Ovary (tissue), 9 donors: ENCODE measurements around the gene VASH2. TPM values are rescaled to one million over a fixed set of nuclear protein-coding genes. Genes with fewer than 3 reads are reported as not detected.

Source experiments
- DNase-seq, 5 donors: peaks; one replicate each; pipeline ENCODE4 v3.0.0-alpha.2; 2019 to 2020
- H3K27ac ChIP-seq, 2 donors: fragments of 200-600 bp; one replicate each; pipeline versions ENCODE4 v1.5.1 to v1.8.0; 2019 to 2022
- H3K27me3 ChIP-seq: fragments of 200-600 bp; one replicate; pipeline ENCODE4 v1.8.0; 2022
- H3K36me3 ChIP-seq: fragments of 200-600 bp; sonication (generic); one replicate; pipeline ENCODE4 v1.5.1; 2019
- H3K4me1 ChIP-seq: one replicate; pipeline ENCODE4 v1.8.1; 2013; ENCODE audit warnings: mild to moderate bottlenecking, moderate library complexity; ENCODE audit not compliant: insufficient read depth
- H3K4me3 ChIP-seq: fragments of 200-600 bp; sonication (generic); one replicate; pipeline ENCODE4 v1.5.1; 2017
- H3K9me3 ChIP-seq, 2 donors: fragments of 200-600 bp in 1 of 2; sonication (generic) in 1 of 2; one replicate each; pipeline versions ENCODE4 v1.5.1 to v1.8.1; 2013 to 2019; ENCODE audit warnings: mild to moderate bottlenecking in 1 of 2, moderate library complexity in 1 of 2
- CTCF ChIP-seq, 3 donors: fragments of 450-650 bp in 2 of 3; fragments of 200-600 bp in 1 of 3; IDR thresholded peaks; one replicate each; pipeline versions ENCODE4 v1.5.1 to v1.8.0; 2016 to 2022; ENCODE audit warnings: antibody characterized with exemption in 3 of 3, mild to moderate bottlenecking in 1 of 3
- EP300 ChIP-seq: sonication (generic); formaldehyde crosslinking; IDR thresholded peaks from one replicate; pipeline ENCODE4 v1.6.1; 2017; ENCODE audit warnings: antibody characterized with exemption
- POLR2A ChIP-seq: fragments of 450-650 bp; IDR thresholded peaks from one replicate; pipeline ENCODE4 v1.6.1; 2017; ENCODE audit warnings: antibody characterized with exemption, mild to moderate bottlenecking, moderate library complexity
- WGBS, 3 donors: extraction: QIAGEN DNeasy Blood & Tissue Kit in 1 of 3; methylation state at CpG; one replicate each; pipeline versions ENCODE4 v1.1.5 to v1.1.7; 2013 to 2017; 5-methylcytosine and 5-hydroxymethylcytosine counted together
- intact Hi-C, 4 donors: fragments of 100-400 bp; cut with DNase I; formaldehyde crosslinking; loops; one replicate each; pipeline versions ENCODE4 v1.11.0 to v1.15.1; 2022 to 2023
- polyA plus RNA-seq, 2 donors: library from polyadenylated mRNA; stranded (reverse); fragments of 200-250 nt in 1 of 2; fragments of 350-450 nt in 1 of 2; fragmentation: Illumina TruSeq in 1 of 2; extraction: RNeasy Lipid Tissue Mini Kit (QIAGEN cat#74804) in 1 of 2; gene quantifications; one replicate each; pipeline ENCODE4 v1.2.3, GENCODE V29; 2013 to 2014
- total RNA-seq, 7 donors: library from RNA; depleted of rRNA in 2 of 7; stranded (reverse); fragments of >200 nt in 2 of 7; fragmentation: NEBNext Ultra II Directional in 3 of 7; extraction: Animal tissue kit (Norgen Biotek cat#: 25700) in 3 of 7; gene quantifications; one replicate each; pipeline versions ENCODE4 v1.1.0 to v1.2.4, GENCODE V29; 2016 to 2023
- donor health status: DM: no; HTN: no; CAD: no; lungs with moderate emphysema.
- donor health status: DM: no; HTN: no; CAD: no.
- donor health status: Bipolar disorder and iron deficiency.
- donor health status: DM: yes; HTN: yes; CAD: no.
- donor health status: DM: no; HTN: no; CAD: no.
- donor health status: DM: yes; HTN: yes; CAD: no.

Gene VASH2
- total and polyA plus RNA-seq, 9 donors: 0.28 to 2.1 (median 0.83) TPM

GRCh38 chr1:212981571-212982328, 31.4 kb downstream of the VASH2 start:
- no peak overlapping the region for H3K4me3 ChIP-seq
- WGBS, 3 donors: 42 to 57% (median 48%) methylated on average over 13 of the region's 13 CpGs
- no peaks in the 10 kb centered on the region for H3K36me3 ChIP-seq
- H3K27me3 ChIP-seq: no peaks in the 10 kb centered on the region
- TF ChIP-seq CTCF (IDR thresholded peaks at IDR 0.05): no peak
- no peak for TF ChIP-seq EP300
- TF ChIP-seq POLR2A: no peak
- H3K9me3 ChIP-seq: no peaks in the 10 kb centered on the region
- no peak overlapping the region for H3K27ac ChIP-seq
- intact Hi-C loops: loop anchor here in 1 of 4 donors (5.0 kb wide), 1 partner anchor 1311 kb away; no protein-coding TSS in a partner anchor
- DNase-seq: no peak
- no peaks in the 10 kb centered on the region for H3K4me1 ChIP-seq

GRCh38 chr1:212982430-212983152, 32.2 kb downstream of the VASH2 start:
- Histone ChIP-seq H3K27ac (no peak overlapping the region), H3K27me3 (no peaks in the 10 kb centered on the region), H3K9me3 (no peaks in the 10 kb centered on the region), H3K36me3 (no peaks in the 10 kb centered on the region), H3K4me3 (no peak overlapping the region), H3K4me1 (no peaks in the 10 kb centered on the region)
- 19 to 44% (median 36%) methylated on average over 6 of the region's 6 CpGs for WGBS, 3 donors
- no peak for DNase-seq
- intact Hi-C loops: loop anchor here in 1 of 4 donors (5.0 kb wide), 1 partner anchor 1310 kb away; no protein-coding TSS in a partner anchor
- TF ChIP-seq CTCF (IDR thresholded peaks at IDR 0.05) (no peak), POLR2A (no peak)

- Histone ChIP-seq H3K4me1 (no peaks in the 10 kb centered on the region), H3K4me3 (no peak overlapping the region), H3K36me3 (no peaks in the 10 kb centered on the region), H3K27me3 (no peaks in the 10 kb centered on the region), H3K9me3 (no peaks in the 10 kb centered on the region), H3K27ac (no peak overlapping the region)
- intact Hi-C loops: loop anchor here in 1 of 4 donors (5.0 kb wide), 1 partner anchor 1309 kb away; no protein-coding TSS in a partner anchor
- no peak for DNase-seq
- TF ChIP-seq CTCF (IDR thresholded peaks at IDR 0.05) (no peak), EP300 (no peak), POLR2A (no peak)
- 87 to 95% (median 89%) methylated on average over 3 of the region's 3 CpGs for WGBS, 3 donors
These were observed 33.1 kb downstream of the VASH2 start for GRCh38 chr1:212983482-212983881.

- no peak for TF ChIP-seq POLR2A
- no peak for TF ChIP-seq CTCF (IDR thresholded peaks at IDR 0.05)
- no peak for TF ChIP-seq EP300
- no peaks in the 10 kb centered on the region for H3K27me3 ChIP-seq
- 92 to 94% (median 92%) methylated on average over 6 of the region's 6 CpGs for WGBS, 3 donors
- no peak for DNase-seq
- H3K36me3 ChIP-seq: no peaks in the 10 kb centered on the region
- H3K9me3 ChIP-seq: no peaks in the 10 kb centered on the region
- intact Hi-C loops: loop anchor here in 1 of 4 donors (5.0 kb wide), 1 partner anchor 1308 kb away; no protein-coding TSS in a partner anchor
- H3K27ac ChIP-seq: no peak overlapping the region
- no peak overlapping the region for H3K4me3 ChIP-seq
- H3K4me1 ChIP-seq: no peaks in the 10 kb centered on the region
These were observed 34.4 kb downstream of the VASH2 start for GRCh38 chr1:212984522-212985291.
